HK-2 (cell line): ENCODE data around the gene VEZF1.

Experiments used
- DNase-seq: peaks from one replicate; pipeline ENCODE4 v3.0.0-alpha.2; 2018; ENCODE audit not compliant: unreplicated experiment

The VEZF1 gene

GRCh38 chr17:57987581-57988300, at the start of gene VEZF1:
VEZF1 (minus strand) TSS chr17:57988254; CDS start chr17:57988111, 143 bp downstream.
- DNase-seq: peak; percentile 78

- no peak for DNase-seq
These were observed 44.8 kb upstream of the VEZF1 start for GRCh38 chr17:58032691-58033415.

- DNase-seq: no peak
These were observed 40.5 kb upstream of the VEZF1 start for GRCh38 chr17:58028578-58028977.

- DNase-seq: no peak
These were observed 32.3 kb upstream of the VEZF1 start for GRCh38 chr17:58020401-58020800.

GRCh38 chr17:58019521-58019920, 31.5 kb upstream of the VEZF1 start:
- DNase-seq: no peak

GRCh38 chr17:58019039-58019438, 31.0 kb upstream of the VEZF1 start:
- DNase-seq: no peak

- DNase-seq: no peak
These were observed 22.2 kb upstream of the VEZF1 start for GRCh38 chr17:58010067-58010799.

GRCh38 chr17:58007781-58008706, 20.0 kb upstream of the VEZF1 start:
- no peak for DNase-seq

GRCh38 chr17:58006924-58007780, 19.1 kb upstream of the VEZF1 start, which contains the start of gene SRSF1:
SRSF1 (minus strand) TSS chr17:58007246; CDS start chr17:58007137, 109 bp downstream.
- DNase-seq: peak; percentile 96

- DNase-seq: peak; percentile 72
These were observed 18.5 kb upstream of the VEZF1 start for GRCh38 chr17:58006560-58006923.

GRCh38 chr17:58005728-58006559, 17.9 kb upstream of the VEZF1 start:
- no peak for DNase-seq

GRCh38 chr17:58005031-58005727, 17.1 kb upstream of the VEZF1 start:
- DNase-seq: no peak

- DNase-seq: no peak
These were observed 16.0 kb upstream of the VEZF1 start for GRCh38 chr17:58004060-58004459.

GRCh38 chr17:58002973-58003372, 14.9 kb upstream of the VEZF1 start:
- DNase-seq: no peak

- no peak for DNase-seq
These were observed 14.3 kb upstream of the VEZF1 start for GRCh38 chr17:58002154-58002948.

GRCh38 chr17:58001461-58002124, 13.5 kb upstream of the VEZF1 start:
- no peak for DNase-seq

- DNase-seq: no peak
These were observed 11.5 kb upstream of the VEZF1 start for GRCh38 chr17:57999496-58000017.
